Keratinocyte (primary cell): ENCODE data around the gene RASEF. TPM values are rescaled to one million over a fixed set of nuclear protein-coding genes. Genes with fewer than 3 reads are reported as not detected.

Experiments used
- DNase-seq: peaks from one replicate; pipeline ENCODE4 v3.0.0-alpha.2; 2011; ENCODE audit warnings: low read depth, missing footprints, low spot score
- FAIRE-seq: peaks from 2 replicates; lab custom pipeline; 2011; peaks lifted over from hg19 to GRCh38; lab: Jason Lieb, UNC
- H2AFZ ChIP-seq: 2 replicates; pipeline ENCODE4 v1.6.0; 2012; ENCODE audit warnings: low read length, control low read depth, inconsistent platforms; ENCODE audit not compliant: control insufficient read depth
- H3K27ac ChIP-seq: 2 replicates; pipeline ENCODE4 v1.5.1; 2011; ENCODE audit warnings: low read length; ENCODE audit not compliant: control insufficient read depth, insufficient read depth
- H3K27me3 ChIP-seq: 3 replicates; pipeline ENCODE4 v1.6.0; 2011; ENCODE audit warnings: low read length; ENCODE audit not compliant: control insufficient read depth, insufficient read depth; ENCODE audit errors: extremely low read depth
- H3K36me3 ChIP-seq, 2 experiments: 2 replicates in 1 of 2; 3 replicates in 1 of 2; pipeline ENCODE4 v1.5.1; 2011; ENCODE audit warnings: low read length in 2 of 2, mild to moderate bottlenecking in 1 of 2; ENCODE audit not compliant: control insufficient read depth in 2 of 2, insufficient read depth in 2 of 2; ENCODE audit errors: extremely low read depth in 1 of 2
- H3K4me1 ChIP-seq: 3 replicates; pipeline ENCODE4 v1.5.1; 2011; ENCODE audit warnings: low read length; ENCODE audit not compliant: control insufficient read depth, insufficient read depth; ENCODE audit errors: extremely low read depth
- H3K4me2 ChIP-seq: 3 replicates; pipeline ENCODE4 v1.6.0; 2011; ENCODE audit warnings: low read depth, low read length; ENCODE audit not compliant: control insufficient read depth, insufficient read depth; ENCODE audit errors: extremely low read depth
- H3K4me3 ChIP-seq, 3 experiments: fragments of 200-600 bp in 1 of 3; sonication (generic) in 1 of 3; 2 replicates in 2 of 3; 3 replicates in 1 of 3; pipeline ENCODE4 v1.5.1; 2011 to 2016; ENCODE audit warnings: low read length in 3 of 3, mild to moderate bottlenecking in 3 of 3, control low read depth in 2 of 3, inconsistent platforms in 1 of 3, low read depth in 1 of 3, mixed read lengths in 1 of 3, mixed run types in 1 of 3, moderate library complexity in 1 of 3; ENCODE audit not compliant: control insufficient read depth in 2 of 3, insufficient read depth in 2 of 3; ENCODE audit errors: extremely low read depth in 1 of 3
- H3K79me2 ChIP-seq: 2 replicates; pipeline ENCODE4 v1.6.0; 2012; ENCODE audit warnings: low read length; ENCODE audit not compliant: control insufficient read depth, insufficient read depth
- H3K9ac ChIP-seq: 3 replicates; pipeline ENCODE4 v1.6.0; 2011; ENCODE audit warnings: low read length; ENCODE audit not compliant: control insufficient read depth, insufficient read depth; ENCODE audit errors: extremely low read depth
- H3K9me1 ChIP-seq: 3 replicates; pipeline ENCODE4 v1.6.0; 2011; ENCODE audit warnings: low read length; ENCODE audit not compliant: control insufficient read depth, insufficient read depth; ENCODE audit errors: extremely low read depth
- H3K9me3 ChIP-seq: 2 replicates; pipeline ENCODE4 v1.5.1; 2012; ENCODE audit warnings: low read depth, low read length; ENCODE audit not compliant: control insufficient read depth
- H4K20me1 ChIP-seq: 3 replicates; pipeline ENCODE4 v1.6.0; 2011; ENCODE audit warnings: low read length; ENCODE audit not compliant: control insufficient read depth, insufficient read depth; ENCODE audit errors: extremely low read depth
- CTCF ChIP-seq, 3 experiments: IDR thresholded peaks in 1 of 3; conservative IDR thresholded peaks in 1 of 3; optimal IDR thresholded peaks in 1 of 3; 2 replicates in 2 of 3; 3 replicates in 1 of 3; pipeline versions ENCODE3 to v1.5.1; 2011; ENCODE audit warnings: low read length in 3 of 3, mild to moderate bottlenecking in 3 of 3, moderate library complexity in 2 of 3, control low read depth in 1 of 3, inconsistent platforms in 1 of 3; ENCODE audit not compliant: insufficient read depth in 2 of 3; ENCODE audit errors: extremely low read depth in 1 of 3
- EZH2 ChIP-seq: IDR thresholded peaks from one replicate; pipeline ENCODE4 v1.6.1; 2012; ENCODE audit warnings: inconsistent platforms, mild to moderate bottlenecking, low read length, moderate library complexity
- dilution Hi-C: fragments of 300-500 bp; cut with MboI; formaldehyde crosslinking; loops from one replicate; pipeline ENCODE4 v1.7.0; 2020; ENCODE audit warnings: low sequenced_read_pairs; ENCODE audit not compliant: extremely low pct_ligation_motif_present
- polyA plus RNA-seq, 5 experiments: library from polyadenylated mRNA; depleted of rRNA in 3 of 5; stranded (reverse) in 3 of 5; stranded (forward) in 1 of 5; unstranded in 1 of 5; fragments of >200 nt; gene quantifications; 1 replicate in 1 of 5; 2 replicates in 3 of 5; 3 replicates in 1 of 5; pipeline versions ENCODE4 v1.2.1 to v1.2.3, GENCODE V29; 2011 to 2012; ENCODE audit warnings: missing spikeins in 2 of 5, low read depth in 1 of 5, low replicate concordance in 1 of 5

Gene RASEF
- polyA plus RNA-seq, 1 donor (not counting 4 experiments of a cell fraction or from before 2014, with no cell fraction given), result 0.28 TPM

- H3K27me3 ChIP-seq, result no peaks in the 10 kb centered on the region
- DNase-seq (no peak), FAIRE-seq (no peak)
- H3K27ac ChIP-seq, result no peak overlapping the region
- H2AFZ ChIP-seq, result no peak overlapping the region
- peaks cover 9% of the 10 kb centered on the region for H3K4me1 ChIP-seq
- no peaks in the 10 kb centered on the region for H3K36me3 ChIP-seq
- H3K9ac ChIP-seq, result no peak overlapping the region
- H3K4me3 ChIP-seq, result no peak overlapping the region
- no peaks in the 10 kb centered on the region for H4K20me1 ChIP-seq
- H3K4me2 ChIP-seq, result no peak overlapping the region
- dilution Hi-C loops, result no loop called here
- TF ChIP-seq CTCF (optimal IDR thresholded peaks at IDR 0.05 in 1 of 3, IDR thresholded peaks at IDR 0.05 in 1 of 3, conservative IDR thresholded peaks at IDR 0.05 in 1 of 3; ENCODE audit: extremely low read depth in 1 of 3, insufficient read depth in 2 of 3, low read length in 3 of 3) (no peak), EZH2 (no peak)
- no peaks in the 10 kb centered on the region for H3K9me1 ChIP-seq
- no peaks in the 10 kb centered on the region for H3K9me3 ChIP-seq
- H3K79me2 ChIP-seq, result no peaks in the 10 kb centered on the region
These were observed 68.9 kb downstream of the RASEF start for GRCh38 chr9:82993856-82994605.

GRCh38 chr9:82991671-82992070 is 71.3 kb downstream of the RASEF start:
- Histone ChIP-seq H3K79me2 (no peaks in the 10 kb centered on the region), H4K20me1 (no peaks in the 10 kb centered on the region), H3K9ac (no peak overlapping the region), H3K9me1 (no peaks in the 10 kb centered on the region), H3K9me3 (no peaks in the 10 kb centered on the region), H3K4me1 (peaks cover 9% of the 10 kb centered on the region), H3K27me3 (no peaks in the 10 kb centered on the region), H3K4me3 (no peak overlapping the region), H2AFZ (no peak overlapping the region), H3K27ac (no peak overlapping the region), H3K36me3 (no peaks in the 10 kb centered on the region), H3K4me2 (no peak overlapping the region)
- dilution Hi-C loops, result no loop called here
- TF ChIP-seq CTCF (optimal IDR thresholded peaks at IDR 0.05 in 1 of 3, IDR thresholded peaks at IDR 0.05 in 1 of 3, conservative IDR thresholded peaks at IDR 0.05 in 1 of 3; ENCODE audit: extremely low read depth in 1 of 3, insufficient read depth in 2 of 3, low read length in 3 of 3) (no peak), EZH2 (no peak)
- DNase-seq (no peak), FAIRE-seq (no peak)
